SH-SY5Y (cell line): ENCODE results near the gene TNIP1.

Experiments
- GATA2 ChIP-seq: IDR thresholded peaks from 2 replicates; pipeline ENCODE4 v1.6.1; 2011; ENCODE audit warnings: mild to moderate bottlenecking, low read depth, low read length
- GATA3 ChIP-seq: IDR thresholded peaks from 2 replicates; pipeline ENCODE4 v1.6.1; 2011; ENCODE audit warnings: low read depth, mild to moderate bottlenecking, low read length, moderate library complexity

- no peak for TF ChIP-seq GATA2
- TF ChIP-seq GATA3 = no peak
Observed at GRCh38 chr5:151107738-151108520, 27.1 kb upstream of the TNIP1 start.
